Posterior cingulate gyrus (tissue), 11 donors: ENCODE measurements around the gene ZBTB17.

ENCODE experiments used
- DNase-seq, 10 donors: peaks; one replicate each; pipeline versions ENCODE4 v3.0.0 to v3.0.0-alpha.2; 2020 to 2021; ENCODE audit warnings: mixed read lengths in 3 of 10
- intact Hi-C: fragments of 100-400 bp; cut with DNase I; formaldehyde crosslinking; loops from one replicate; pipeline ENCODE4 v1.15.1; 2023

Gene ZBTB17

GRCh38 chr1:15950763-15951295, 25.1 kb downstream of the ZBTB17 start:
- intact Hi-C loops = no loop called here

GRCh38 chr1:15950302-15950701, 25.6 kb downstream of the ZBTB17 start:
- no peak for DNase-seq
- intact Hi-C loops = no loop called here

More at GRCh38 chr1:15950763-15951295, 25.1 kb downstream of the ZBTB17 start:
- no peak for DNase-seq

GRCh38 chr1:15949453-15950245, 26.3 kb downstream of the ZBTB17 start:
- intact Hi-C loops = no loop called here
- DNase-seq = peak in 9 of 10 donors; percentile 40 to 94 (median 65)

- DNase-seq = peak in 2 of 10 donors; percentile 49 to 89
- intact Hi-C loops = no loop called here
Measured at GRCh38 chr1:15948595-15949452, 27.1 kb downstream of the ZBTB17 start.

GRCh38 chr1:15948091-15948591, 27.8 kb downstream of the ZBTB17 start:
- DNase-seq = peak in 1 of 10 donors; percentile 78
- intact Hi-C loops = no loop called here

GRCh38 chr1:15947382-15948090, 28.4 kb downstream of the ZBTB17 start:
- peak in 1 of 10 donors; percentile 86 for DNase-seq
- intact Hi-C loops = no loop called here

- intact Hi-C loops = no loop called here
Measured at GRCh38 chr1:15946571-15947381, 29.1 kb downstream of the ZBTB17 start.

GRCh38 chr1:15945832-15946448, 30.0 kb downstream of the ZBTB17 start:
- DNase-seq = peak in 2 of 10 donors; percentile 75 to 85
- intact Hi-C loops = no loop called here

More at GRCh38 chr1:15946571-15947381, 29.1 kb downstream of the ZBTB17 start:
- peak in 2 of 10 donors; percentile 86 to 89 for DNase-seq

GRCh38 chr1:15945011-15945831, 30.7 kb downstream of the ZBTB17 start:
- peak in 3 of 10 donors; percentile 1 to 84 (median 77) for DNase-seq
- intact Hi-C loops = no loop called here

- DNase-seq = peak in 3 of 10 donors; percentile 6 to 79 (median 77)
- intact Hi-C loops = no loop called here
Measured at GRCh38 chr1:15944308-15945010, 31.4 kb downstream of the ZBTB17 start.

- intact Hi-C loops = no loop called here
Measured at GRCh38 chr1:15943992-15944307, 32.0 kb downstream of the ZBTB17 start.

GRCh38 chr1:15943328-15943991, 32.4 kb downstream of the ZBTB17 start:
- DNase-seq = peak in 1 of 10 donors; percentile 5
- intact Hi-C loops = no loop called here

More at GRCh38 chr1:15943992-15944307, 32.0 kb downstream of the ZBTB17 start:
- peak in 1 of 10 donors; percentile 9 for DNase-seq

GRCh38 chr1:15942661-15943327, 33.1 kb downstream of the ZBTB17 start:
- intact Hi-C loops = no loop called here
- peak in 1 of 10 donors; percentile 5 for DNase-seq

- peak in 6 of 10 donors; percentile 14 to 92 (median 76) for DNase-seq
Measured at GRCh38 chr1:15941899-15942660, 33.8 kb downstream of the ZBTB17 start.

GRCh38 chr1:15941044-15941840, 34.7 kb downstream of the ZBTB17 start:
- peak in 2 of 10 donors; percentile 12 to 77 for DNase-seq
- intact Hi-C loops = no loop called here

More at GRCh38 chr1:15941899-15942660, 33.8 kb downstream of the ZBTB17 start:
- intact Hi-C loops = no loop called here
